GM19023 (cell line): ENCODE data around the gene RASL11B.

Experiments
- ATAC-seq: cut with Tn5 transposase; IDR thresholded peaks from one replicate; pipeline ENCODE4 v1.9.1; 2021; ENCODE audit warnings: mild to moderate bottlenecking, moderate library complexity; ENCODE audit not compliant: unreplicated experiment

RASL11B gene

DNA sequence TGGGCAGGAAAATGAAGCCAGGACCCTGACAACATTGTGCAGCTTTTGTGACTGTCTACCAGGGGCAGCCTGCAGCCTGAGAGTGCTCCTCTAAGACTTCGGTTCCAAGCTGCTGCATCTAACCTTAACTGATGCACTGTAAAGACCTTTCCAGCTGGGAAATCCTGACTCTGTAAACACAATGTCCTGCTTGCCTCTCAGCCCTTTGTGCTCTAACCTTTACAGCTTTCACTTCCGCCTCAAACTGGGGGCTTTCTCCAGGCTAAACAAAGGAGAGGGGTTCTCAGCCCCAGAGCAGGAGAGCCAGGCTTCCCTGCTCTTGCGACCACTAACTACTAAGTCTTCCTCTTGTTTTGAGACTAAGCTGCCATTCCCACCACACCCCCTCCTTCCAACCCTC lies 19.3 kb upstream of the RASL11B start:
- ATAC-seq: no peak

DNA sequence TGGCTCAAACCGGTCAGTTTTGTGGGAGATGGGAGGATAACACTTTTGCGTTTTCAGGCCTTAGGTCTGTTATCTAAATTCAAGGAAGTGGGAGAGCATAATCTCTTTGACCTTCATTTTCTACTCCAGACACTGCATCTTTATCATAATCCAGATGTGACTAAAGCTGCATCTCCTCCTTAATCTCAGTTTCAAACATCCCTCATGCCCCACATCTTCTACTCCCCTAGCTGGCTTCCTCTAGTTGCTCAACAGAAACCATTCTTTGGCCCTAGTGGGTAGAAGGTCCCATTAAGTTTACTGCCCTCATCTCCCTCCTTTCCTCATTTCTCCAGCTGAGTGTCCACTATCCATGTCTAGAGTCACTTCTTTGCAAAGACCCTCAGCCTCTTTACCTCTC lies 18.8 kb upstream of the RASL11B start:
- ATAC-seq: no peak

DNA sequence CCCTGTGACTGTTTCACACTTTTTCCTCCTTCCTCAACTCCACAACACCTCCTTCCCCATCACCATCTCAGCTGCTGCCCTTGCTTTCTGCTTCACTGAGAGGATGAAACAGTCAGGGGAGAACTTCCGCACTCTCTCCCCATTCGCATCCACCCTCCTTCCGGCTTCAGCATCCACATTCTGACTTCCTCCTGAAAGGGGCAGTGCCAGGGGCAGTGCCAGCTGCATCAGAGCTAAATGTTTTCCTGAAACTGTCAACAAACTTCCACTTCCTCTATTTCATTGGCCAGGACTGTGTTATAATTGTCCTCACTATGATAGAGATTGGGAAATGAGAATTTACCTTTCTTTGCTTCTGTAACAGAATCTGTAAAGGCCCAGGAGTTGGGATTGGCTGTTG lies 18.2 kb upstream of the RASL11B start:
- ATAC-seq: no peak

DNA sequence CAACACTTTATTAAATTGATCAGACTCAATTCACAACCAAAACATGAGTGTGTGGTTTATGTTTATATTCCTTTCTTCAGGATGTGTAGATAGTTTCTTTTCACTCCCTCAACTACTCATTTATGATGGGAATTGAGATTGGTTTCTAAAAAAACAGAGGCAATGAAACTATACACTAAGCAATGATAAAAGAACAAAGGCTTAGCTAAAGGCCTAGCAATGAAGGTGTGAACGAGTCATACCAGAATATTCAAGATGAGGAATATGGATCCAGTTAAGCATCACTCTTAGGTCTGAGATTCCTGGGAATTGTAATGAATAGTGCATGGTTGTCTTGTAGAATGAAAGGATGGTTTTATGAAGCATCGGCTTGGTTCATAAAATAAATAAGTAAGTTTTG lies 17.5 kb upstream of the RASL11B start:
- no peak for ATAC-seq

DNA sequence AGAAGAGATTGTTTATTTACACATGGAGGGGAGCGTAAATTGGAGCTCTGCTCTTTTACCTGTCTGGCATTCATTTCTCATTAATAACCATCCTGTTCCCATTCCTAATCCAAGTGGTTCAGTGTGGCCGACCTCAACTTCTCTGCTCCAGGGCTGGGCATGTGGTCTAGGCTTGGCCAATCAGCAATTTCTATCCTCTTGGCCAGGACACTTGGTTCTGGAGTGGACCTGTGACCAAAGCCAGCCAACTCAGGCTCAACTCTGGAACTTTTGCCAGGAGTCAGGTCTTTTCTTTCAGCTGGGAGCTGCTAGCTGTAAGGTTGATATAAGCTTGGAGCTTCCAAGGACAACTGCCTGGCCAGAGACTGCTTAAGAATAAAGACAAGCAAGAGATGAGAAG lies 15.6 kb upstream of the RASL11B start:
- no peak for ATAC-seq

DNA sequence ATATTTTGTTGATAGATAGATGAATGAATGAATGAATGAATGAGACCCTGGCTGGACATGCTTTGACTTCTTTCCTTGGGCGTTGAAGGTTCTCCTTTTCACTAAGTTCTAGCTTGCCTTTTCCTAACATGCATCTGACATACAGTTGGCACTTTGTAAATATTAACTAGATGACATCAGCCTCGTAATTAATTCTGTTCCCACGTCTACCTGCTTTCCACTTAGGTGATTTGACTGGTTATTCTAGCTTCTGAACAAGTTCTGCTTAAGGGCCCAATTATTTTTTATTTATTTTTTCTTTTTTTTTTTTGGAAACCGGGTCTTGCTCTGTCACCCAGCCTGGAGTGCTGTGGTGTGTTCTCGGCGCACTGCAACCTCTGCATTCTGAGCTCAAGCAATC lies 13.9 kb upstream of the RASL11B start:
- ATAC-seq: no peak

DNA sequence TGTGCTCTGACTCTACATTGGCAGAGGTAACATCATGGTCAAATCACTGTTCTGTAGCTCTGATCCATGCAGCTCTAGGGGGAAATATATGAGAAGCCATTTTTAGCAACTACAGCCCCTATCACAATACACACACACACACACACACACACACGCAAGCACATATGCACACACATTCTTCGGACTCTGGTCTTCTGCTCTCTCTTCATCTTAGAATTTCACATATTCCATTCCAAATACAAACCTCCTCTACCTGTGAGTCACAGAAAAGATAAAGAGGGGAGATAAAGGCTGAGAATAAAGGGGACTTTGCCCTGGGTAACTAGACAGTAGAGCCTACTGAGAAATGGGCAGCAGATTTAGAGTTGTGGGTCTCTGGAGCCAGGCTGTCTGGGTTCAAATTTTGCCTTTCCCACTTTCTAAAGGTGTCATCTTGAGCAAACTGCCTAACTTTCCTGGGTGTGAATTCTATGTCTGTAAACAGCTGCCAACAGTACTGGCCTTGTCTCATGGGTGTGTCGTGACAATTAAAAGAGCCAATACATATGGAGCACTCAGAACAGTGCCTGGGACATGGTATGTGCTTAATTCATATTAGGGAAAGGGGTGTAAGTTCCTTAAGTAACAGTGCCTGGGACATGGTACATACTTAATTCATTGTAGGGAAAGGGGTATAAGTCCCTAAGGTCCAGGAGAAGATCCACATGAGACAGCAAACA lies 11.6 kb upstream of the RASL11B start:
- ATAC-seq: no peak

DNA sequence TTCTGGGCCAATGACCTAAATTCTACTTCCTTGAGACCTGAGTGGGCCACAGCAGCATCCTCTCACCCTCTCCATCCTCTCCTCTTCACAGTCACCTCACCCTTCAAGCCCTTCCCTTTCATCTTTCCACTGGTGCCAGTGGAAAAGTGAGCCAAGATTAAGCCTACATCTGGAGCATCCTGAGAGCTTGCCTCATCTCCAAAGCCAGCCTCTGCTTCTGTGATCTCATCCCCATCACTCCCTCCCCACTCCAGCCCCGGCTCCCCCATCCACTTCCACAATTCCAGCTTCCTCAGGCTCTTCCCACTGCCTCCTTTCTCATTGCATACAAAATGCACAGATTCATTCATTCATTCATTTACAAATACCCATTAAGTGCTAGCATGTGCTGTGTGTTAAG lies 10.1 kb upstream of the RASL11B start:
- ATAC-seq: no peak

DNA sequence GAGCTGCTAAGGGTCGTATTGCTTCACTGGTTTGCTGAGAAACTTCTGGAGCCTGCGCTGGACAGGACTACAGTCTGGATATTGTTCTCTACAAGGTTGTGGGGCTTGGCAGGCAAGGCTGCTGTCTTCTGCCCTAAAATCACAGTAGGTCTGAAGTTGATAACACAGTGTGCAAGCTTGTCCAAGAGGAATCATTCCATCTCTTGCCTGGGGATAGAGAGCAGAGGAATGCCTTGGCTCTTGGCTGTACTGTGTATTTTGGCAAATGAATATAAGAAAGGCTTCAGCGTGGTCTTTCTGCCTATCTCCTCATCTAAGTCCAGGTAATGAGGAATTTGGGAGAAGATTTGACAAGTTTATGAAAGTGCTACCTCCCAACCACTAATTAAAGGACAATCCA lies 9.4 kb upstream of the RASL11B start:
- ATAC-seq: no peak

DNA sequence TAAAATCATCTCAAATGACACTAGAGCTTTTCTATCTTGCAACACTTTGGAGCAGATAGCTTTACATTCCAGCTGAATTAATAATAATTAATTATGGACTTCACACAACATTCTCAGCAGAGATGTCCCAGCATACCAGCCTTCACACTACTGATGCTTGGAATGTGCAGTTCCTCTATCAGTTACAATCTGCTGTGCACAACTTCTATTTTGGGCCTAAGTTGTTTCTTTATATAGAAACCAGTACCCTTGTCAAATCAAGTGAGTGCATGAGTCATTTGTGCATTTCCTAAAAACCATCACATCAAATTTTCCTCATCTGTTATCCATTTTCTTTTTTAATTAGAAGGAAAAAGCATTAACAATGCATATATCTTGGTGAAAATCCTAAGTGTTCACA lies 8.8 kb upstream of the RASL11B start:
- no peak for ATAC-seq

DNA sequence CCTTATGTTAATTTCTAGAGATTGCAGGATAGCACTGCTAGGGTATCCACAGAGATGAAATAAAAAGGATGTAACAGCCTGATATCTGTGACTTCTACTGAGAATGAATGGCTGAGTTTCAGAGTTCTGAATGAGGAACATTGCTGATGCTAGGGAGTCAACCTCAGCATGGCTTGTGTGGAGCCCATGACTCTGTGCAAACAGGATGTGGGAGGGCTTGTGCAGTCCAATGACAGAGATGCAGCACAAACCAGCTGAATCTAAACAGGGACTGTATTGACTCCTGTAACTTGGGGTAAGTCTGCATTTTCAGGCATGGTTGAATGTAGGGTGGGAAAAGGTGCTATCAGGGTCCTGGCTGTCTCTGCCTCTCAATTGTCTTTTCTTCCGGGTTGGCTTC lies 5.3 kb upstream of the RASL11B start:
- ATAC-seq: no peak

DNA sequence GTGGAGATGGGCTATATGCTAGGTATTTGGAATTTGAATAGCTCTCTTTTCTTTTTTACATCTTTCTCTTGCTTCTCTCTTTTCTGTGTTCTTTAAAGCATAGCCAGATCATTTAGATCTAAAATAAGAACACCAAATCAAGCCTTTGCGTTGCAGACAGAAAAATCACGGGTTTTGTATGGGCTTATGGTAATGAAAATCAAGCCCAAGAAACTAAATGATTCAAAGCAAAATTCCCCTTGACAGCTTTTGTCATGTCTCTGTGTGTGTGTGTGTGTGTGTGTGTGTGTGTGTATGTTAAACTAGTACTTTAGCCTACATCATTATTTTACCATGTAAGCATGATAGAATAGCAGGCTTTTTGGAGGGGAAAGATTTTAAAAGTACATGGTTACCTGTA lies 1.8 kb upstream of the RASL11B start:
- no peak for ATAC-seq

DNA sequence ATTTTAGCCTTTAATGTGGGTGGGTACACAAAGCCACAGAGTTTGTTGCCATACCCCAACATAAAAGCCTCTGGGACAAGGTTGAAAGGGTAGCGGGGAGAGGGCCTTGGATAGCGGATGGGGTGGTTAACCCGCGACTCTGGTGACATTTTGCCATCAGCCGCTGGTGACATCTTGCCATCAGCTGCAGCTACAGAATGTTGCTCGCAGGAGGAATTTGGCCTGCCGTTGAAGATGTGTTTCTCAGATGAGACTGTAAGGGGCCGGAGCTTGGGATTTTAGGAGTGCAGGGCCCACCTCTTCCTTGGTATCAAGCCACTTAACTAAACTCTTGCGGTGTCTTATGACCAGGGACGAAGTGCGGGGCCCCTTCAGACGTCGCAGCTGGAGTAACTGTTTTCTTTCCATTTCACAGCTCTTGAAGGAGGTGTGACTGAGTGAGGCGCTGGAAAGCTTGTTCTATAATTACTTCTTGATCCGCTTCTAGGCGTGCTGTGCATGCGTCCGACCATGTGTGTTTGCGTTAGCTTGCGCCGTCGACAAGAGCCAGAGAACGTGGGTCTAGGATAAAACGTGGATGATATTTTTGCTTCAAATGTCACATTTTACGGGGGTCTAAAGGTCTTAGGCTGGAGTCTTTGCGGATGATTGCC lies 820 bp upstream of the RASL11B start:
- no peak for ATAC-seq

DNA sequence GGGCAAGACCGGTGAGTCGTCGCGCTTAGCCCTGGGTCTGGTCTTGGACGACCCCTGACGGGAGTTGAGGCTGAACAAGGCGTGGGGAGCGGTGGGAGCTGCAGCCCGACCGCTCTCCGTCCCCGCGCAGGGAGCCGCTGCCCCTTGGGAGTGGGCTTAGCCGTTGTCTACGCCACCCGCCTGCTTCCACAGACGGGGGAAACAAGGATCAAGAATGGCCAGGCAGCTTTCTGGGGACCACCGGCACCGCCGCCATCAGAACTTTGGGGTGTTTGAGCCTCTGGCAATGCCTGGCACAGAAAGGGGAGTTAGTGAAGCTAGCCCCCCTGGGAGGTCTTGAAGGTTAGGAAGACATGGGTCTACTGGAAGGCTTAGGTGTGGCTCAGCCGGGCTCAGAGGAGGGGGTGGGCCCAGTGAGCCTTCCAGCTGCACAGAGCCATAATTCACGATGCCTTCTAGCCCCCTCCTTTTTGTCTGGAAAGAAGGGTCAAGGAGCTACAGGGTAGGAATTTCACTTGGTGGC lies 583 bp downstream of the RASL11B start:
- no peak for ATAC-seq

DNA sequence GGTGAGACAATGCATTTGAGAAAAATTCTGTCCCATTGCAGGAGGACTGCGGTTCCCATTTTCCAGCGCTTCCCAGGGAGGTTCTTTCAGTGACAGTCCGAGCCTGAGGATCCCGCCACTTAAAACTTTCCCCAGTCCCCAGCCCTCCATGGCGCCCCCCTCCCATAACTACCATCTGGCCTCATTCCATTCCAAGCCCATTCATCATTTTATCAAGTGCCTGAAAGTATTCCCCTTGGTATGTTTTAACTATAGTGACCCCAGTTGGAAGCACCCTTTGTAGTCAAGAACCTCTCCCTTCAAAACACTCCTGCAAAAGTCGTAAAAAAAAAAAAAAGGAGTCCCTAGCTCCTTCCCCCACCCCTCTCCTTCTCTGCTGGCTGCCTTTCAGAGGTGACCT lies 1.2 kb downstream of the RASL11B start:
- ATAC-seq: no peak

DNA sequence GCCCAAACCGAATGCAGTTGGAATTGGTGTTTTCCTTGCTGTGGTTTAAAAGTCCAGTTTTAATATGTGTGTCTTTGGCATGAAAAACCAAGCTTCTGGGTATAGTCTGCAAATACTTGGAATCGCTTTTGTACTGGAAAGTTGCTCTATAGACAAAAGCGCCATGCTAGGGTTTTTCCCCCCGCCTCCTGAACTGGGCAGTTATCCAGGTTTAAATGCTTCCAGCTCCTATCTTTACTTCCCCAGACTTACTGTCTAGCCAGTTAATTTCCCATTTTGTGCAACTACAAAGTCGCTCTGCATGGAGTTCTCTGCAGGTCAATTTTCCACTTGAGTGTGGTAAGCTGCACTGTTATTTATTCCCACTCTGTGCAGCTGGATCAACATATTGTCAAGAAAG lies 2.7 kb downstream of the RASL11B start:
- ATAC-seq: no peak

DNA sequence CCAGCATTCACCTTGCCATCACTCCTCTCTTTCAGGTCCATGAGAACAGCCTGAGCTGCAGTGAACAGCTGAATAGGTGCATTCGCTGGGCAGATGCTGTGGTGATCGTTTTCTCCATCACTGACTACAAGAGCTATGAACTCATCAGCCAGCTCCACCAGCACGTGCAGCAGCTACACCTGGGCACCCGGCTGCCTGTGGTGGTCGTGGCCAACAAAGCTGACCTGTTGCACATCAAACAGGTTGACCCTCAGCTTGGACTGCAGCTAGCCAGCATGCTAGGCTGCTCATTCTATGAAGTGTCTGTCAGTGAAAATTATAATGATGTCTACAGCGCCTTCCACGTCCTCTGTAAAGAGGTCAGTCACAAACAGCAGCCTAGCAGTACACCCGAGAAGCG lies 3.2 kb downstream of the RASL11B start:
- ATAC-seq: no peak

DNA sequence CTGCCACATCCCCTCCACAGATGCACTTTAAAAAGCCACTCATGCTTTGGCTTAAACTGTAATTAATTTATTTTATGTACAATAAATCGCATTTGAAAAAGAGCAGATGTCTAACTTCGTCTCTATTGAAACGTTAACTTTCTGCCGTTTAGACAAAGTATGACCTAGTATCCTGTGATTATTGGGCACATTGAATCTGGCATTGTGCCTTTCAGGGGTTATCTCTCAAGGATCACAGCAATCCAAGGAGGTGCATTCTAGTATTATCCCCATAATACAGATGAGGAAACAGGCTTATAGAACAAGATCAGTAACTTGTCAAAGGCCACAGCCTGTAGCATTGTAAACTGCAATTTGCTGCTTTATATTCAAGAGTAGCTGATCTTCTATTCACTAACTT lies 4.6 kb downstream of the RASL11B start:
- ATAC-seq: no peak

DNA sequence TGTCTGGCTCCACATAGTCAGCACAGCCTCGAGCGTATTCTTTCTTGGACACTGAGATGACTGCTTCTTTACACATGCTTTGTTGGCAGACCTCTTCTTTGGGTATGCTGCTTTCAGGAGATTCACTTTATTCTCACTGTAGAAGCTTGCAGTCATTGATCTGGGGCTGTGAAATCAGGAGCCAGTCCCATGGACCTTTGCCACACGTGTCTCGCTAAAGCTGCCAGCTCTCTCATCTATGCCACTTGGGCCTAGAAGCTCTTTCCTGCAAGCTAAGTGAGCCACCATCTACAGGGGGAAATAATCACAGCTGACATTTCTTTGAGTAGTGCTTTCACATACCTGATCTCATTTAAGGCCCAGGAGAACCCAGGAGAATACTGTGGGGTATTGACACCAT lies 5.0 kb downstream of the RASL11B start:
- ATAC-seq: no peak

DNA sequence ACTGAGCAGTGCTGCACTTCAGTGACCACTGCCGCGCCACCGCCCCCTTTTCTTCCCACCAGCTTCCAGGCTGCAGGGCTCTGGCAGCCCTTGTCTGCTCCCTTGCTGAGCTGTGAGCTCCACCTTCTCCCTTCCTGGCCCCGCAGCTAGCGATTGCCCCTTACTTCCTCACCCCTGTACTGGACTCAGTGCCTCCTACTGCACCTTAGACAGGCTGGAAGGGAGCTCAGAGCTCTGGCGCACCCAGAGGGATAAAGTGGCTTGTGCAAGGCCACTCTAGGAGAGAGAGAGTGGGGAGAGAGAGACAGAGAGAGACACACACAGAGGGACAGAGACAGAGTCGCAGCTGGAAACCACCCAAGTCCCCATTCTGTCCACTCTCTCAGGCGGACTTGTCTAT lies 6.0 kb downstream of the RASL11B start:
- ATAC-seq: no peak

DNA sequence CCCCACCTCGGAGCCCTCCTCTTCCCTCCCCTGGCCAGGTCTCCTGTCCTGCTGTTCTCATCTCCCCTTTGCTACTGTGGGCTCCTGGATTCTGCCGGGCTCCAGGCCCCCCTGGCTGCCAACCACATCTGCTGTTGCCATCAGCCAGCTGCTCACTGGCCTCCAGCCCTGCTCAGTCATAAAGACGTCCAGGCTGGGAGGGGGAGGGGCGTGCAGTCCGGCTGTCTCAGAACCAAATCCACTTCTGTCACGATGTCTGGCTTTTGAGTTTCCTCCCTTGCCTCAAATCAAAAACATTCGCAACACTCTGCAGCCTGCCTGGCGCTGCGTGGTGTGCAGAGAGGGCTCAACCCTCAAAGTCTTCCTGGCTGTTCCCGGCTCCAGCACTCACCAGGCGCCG lies 7.1 kb downstream of the RASL11B start:
- ATAC-seq: no peak

DNA sequence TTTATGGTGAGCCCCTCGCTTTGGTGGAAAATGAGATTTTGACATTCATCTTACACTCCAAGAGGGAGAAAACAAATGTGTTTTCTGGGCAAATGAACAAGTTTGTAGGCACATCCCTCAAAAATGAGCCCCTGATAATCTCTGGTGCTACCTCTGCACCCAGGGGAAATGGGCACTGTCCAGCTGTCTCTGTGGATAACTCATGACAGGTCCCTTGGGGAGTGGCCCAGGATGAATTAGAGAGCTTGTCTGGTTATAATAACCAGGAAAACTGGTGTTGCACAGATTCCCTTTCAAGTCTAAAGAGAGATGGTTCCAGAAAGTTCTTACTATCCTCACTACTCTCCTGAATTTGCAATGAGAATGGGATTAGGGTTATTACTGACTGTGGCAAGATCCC lies 7.5 kb downstream of the RASL11B start:
- ATAC-seq: no peak

DNA sequence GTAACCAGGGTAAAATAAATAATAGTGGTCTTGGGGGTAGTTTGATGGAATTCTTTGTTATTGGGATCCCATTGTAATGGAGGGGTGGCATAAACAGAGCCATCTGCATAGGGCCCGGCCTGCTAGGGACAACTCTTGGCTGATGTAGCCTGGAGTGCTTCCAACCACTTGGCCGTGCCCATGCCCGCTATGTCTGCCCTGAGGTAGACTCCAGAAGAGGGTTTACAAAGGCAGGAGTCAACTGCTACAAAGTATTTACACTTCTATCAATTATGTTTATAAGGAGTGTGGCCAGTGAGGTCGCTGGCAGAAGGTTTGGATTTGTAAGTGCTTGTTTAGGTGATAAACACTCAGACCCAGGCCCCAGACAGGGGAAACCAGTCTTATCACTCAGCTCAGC lies 8.1 kb downstream of the RASL11B start:
- no peak for ATAC-seq
